HG02870 (cell line): ENCODE measurements around the gene SCAMP1.
A peak's percentile ranks its signal among the peaks of the same experiment; 100 is the strongest.
"Not testable (repeated sequence)": the region's sequence is repeated elsewhere in the genome, so short reads cannot be mapped to it uniquely, and the experiment has no call there.

Experiments
- ATAC-seq: cut with Tn5 transposase; IDR thresholded peaks from one replicate; pipeline ENCODE4 v1.9.1; 2021; ENCODE audit warnings: mild to moderate bottlenecking, moderate library complexity; ENCODE audit not compliant: unreplicated experiment

Gene SCAMP1

GRCh38 chr5:78360924-78361630, 660 bp downstream of the SCAMP1 start:
- ATAC-seq = peak; percentile 26

GRCh38 chr5:78361631-78361993, 1.2 kb downstream of the SCAMP1 start:
- no peak for ATAC-seq

- ATAC-seq = no peak
Observed at GRCh38 chr5:78362220-78362619, 1.8 kb downstream of the SCAMP1 start.

GRCh38 chr5:78364005-78364404, 3.6 kb downstream of the SCAMP1 start:
- no peak for ATAC-seq

- peak; percentile 73 for ATAC-seq
Observed at GRCh38 chr5:78367318-78367991, 7.0 kb downstream of the SCAMP1 start.

- ATAC-seq = no peak
Observed at GRCh38 chr5:78369680-78370079, 9.3 kb downstream of the SCAMP1 start.

GRCh38 chr5:78373231-78373630, 12.8 kb downstream of the SCAMP1 start:
- no peak for ATAC-seq

GRCh38 chr5:78376315-78376714, 15.9 kb downstream of the SCAMP1 start:
- no peak for ATAC-seq

- peak; percentile 50 for ATAC-seq
Observed at GRCh38 chr5:78377056-78377717, 16.8 kb downstream of the SCAMP1 start.

GRCh38 chr5:78377718-78378105, 17.3 kb downstream of the SCAMP1 start:
- no peak for ATAC-seq

GRCh38 chr5:78387468-78388153, 27.2 kb downstream of the SCAMP1 start:
- no peak for ATAC-seq

GRCh38 chr5:78391357-78391756, 30.9 kb downstream of the SCAMP1 start:
- ATAC-seq = not testable (repeated sequence)

GRCh38 chr5:78397831-78398230, 37.4 kb downstream of the SCAMP1 start:
- ATAC-seq = no peak

- ATAC-seq = no peak
Observed at GRCh38 chr5:78399116-78399515, 38.7 kb downstream of the SCAMP1 start.

GRCh38 chr5:78404682-78405293, 44.4 kb downstream of the SCAMP1 start:
- ATAC-seq = no peak

GRCh38 chr5:78405829-78406750, 45.7 kb downstream of the SCAMP1 start:
- no peak for ATAC-seq

GRCh38 chr5:78407458-78407857, 47.0 kb downstream of the SCAMP1 start:
- ATAC-seq = no peak

- no peak for ATAC-seq
Observed at GRCh38 chr5:78411586-78411985, 51.2 kb downstream of the SCAMP1 start.

- ATAC-seq = no peak
Observed at GRCh38 chr5:78416677-78417425, 56.4 kb downstream of the SCAMP1 start.
